K562 (cell line): ENCODE measurements around the gene CYP24A1. TPM values are rescaled to one million over a fixed set of nuclear protein-coding genes. Genes with fewer than 3 reads are reported as not detected.

Experiments used
- ATAC-seq: fragments of 200-7000 bp; cut with Tn5 transposase; 3 replicates; pipeline ENCODE4 v1.9.1; 2020; ENCODE audit warnings: moderate library complexity
- BruUV-seq: library from RNA; stranded (reverse); fragments of 400-500 nt; replicated peaks from 2 replicates; lab custom pipeline; 2021; lab: Mats Ljungman, UMichigan
- CTCF ChIA-PET: fragments of 300-600 bp; formaldehyde crosslinking; extraction: SDS; loops from one replicate; lab custom pipeline; 2021; ENCODE audit warnings: low intra/inter-chr PET ratio; lab: Yijun Ruan, JAX
- POLR2A ChIA-PET: fragments of 300-600, 350-650 bp; sonication (Branson Sonifier 250); formaldehyde crosslinking; extraction: SDS; loops from one replicate; lab custom pipeline; 2021; ENCODE audit warnings: antibody characterized with exemption, inconsistent platforms; lab: Yijun Ruan, JAX
- DNase-seq, 4 experiments: peaks; one replicate each; pipeline versions ENCODE4 v3.0.0 to v3.0.0-alpha.2; 2011 to 2018; ENCODE audit warnings: low spot score in 3 of 4, mixed read lengths in 3 of 4; ENCODE audit errors: extremely low read depth in 1 of 4
- FAIRE-seq: peaks from 2 replicates; lab custom pipeline; 2011; peaks lifted over from hg19 to GRCh38; lab: Jason Lieb, UNC
- H2AFZ ChIP-seq: 2 replicates; pipeline ENCODE4 v1.6.0; 2011; ENCODE audit warnings: low read depth, low read length, control low read depth, inconsistent platforms
- H3K27ac ChIP-seq: fragments of 200-600 bp; 3 replicates; pipeline ENCODE4 v1.8.0; 2011; ENCODE audit warnings: low read depth, mild to moderate bottlenecking, control low read depth, inconsistent platforms, low read length, moderate library complexity, mixed read lengths; ENCODE audit errors: extremely low read depth
- H3K27me3 ChIP-seq, 2 experiments: fragments of 300-600 bp in 1 of 2; 2 replicates in 1 of 2; 3 replicates in 1 of 2; pipeline versions ENCODE4 v1.6.0 to v1.8.0; 2011; ENCODE audit warnings: inconsistent platforms in 2 of 2, low read length in 2 of 2, mild to moderate bottlenecking in 1 of 2, mixed read lengths in 1 of 2, moderate library complexity in 1 of 2; ENCODE audit not compliant: control insufficient read depth in 2 of 2, insufficient read depth in 2 of 2
- H3K36me3 ChIP-seq: fragments of 300-600 bp; 3 replicates; pipeline ENCODE4 v1.8.0; 2011; ENCODE audit warnings: mild to moderate bottlenecking, low read length, inconsistent platforms; ENCODE audit not compliant: control insufficient read depth, insufficient read depth
- H3K4me1 ChIP-seq, 2 experiments: fragments of 200-600 bp in 1 of 2; replicated peaks in 1 of 2; 2 replicates in 1 of 2; 3 replicates in 1 of 2; pipeline versions ENCODE4 v1.5.1 to v1.8.0; 2011; ENCODE audit warnings: inconsistent platforms in 2 of 2, low read length in 2 of 2, mild to moderate bottlenecking in 1 of 2, mixed read lengths in 1 of 2, moderate library complexity in 1 of 2; ENCODE audit not compliant: control insufficient read depth in 2 of 2, insufficient read depth in 2 of 2
- H3K4me2 ChIP-seq: 2 replicates; pipeline ENCODE4 v1.6.1; 2011; ENCODE audit warnings: low read length, control low read depth, inconsistent platforms, mixed read lengths; ENCODE audit not compliant: insufficient read depth
- H3K4me3 ChIP-seq: fragments of 200-600 bp; sonication (generic), shearing (Covaris generic); 2 replicates; pipeline ENCODE4 v1.5.1; 2016; ENCODE audit warnings: control low read depth, inconsistent platforms
- H3K79me2 ChIP-seq: fragments of 200-600 bp; 3 replicates; pipeline ENCODE4 v1.8.0; 2011; ENCODE audit warnings: low read length, inconsistent platforms; ENCODE audit not compliant: control insufficient read depth, insufficient read depth
- H3K9ac ChIP-seq, 2 experiments: 2 replicates each; pipeline versions ENCODE4 v1.6.0 to v1.6.1; 2011; ENCODE audit warnings: low read depth in 2 of 2, low read length in 2 of 2, control low read depth in 1 of 2, inconsistent platforms in 1 of 2, mild to moderate bottlenecking in 1 of 2, mixed read lengths in 1 of 2; ENCODE audit not compliant: insufficient read depth in 1 of 2
- H3K9me1 ChIP-seq: one replicate; pipeline ENCODE4 v1.6.0; 2011; ENCODE audit warnings: inconsistent platforms, mild to moderate bottlenecking, low read length, moderate library complexity; ENCODE audit not compliant: control insufficient read depth, insufficient read depth
- H3K9me3 ChIP-seq: replicated peaks from 2 replicates; pipeline ENCODE4 v1.5.1; 2011; ENCODE audit warnings: low read depth, low read length, inconsistent platforms; ENCODE audit not compliant: control insufficient read depth, insufficient read depth
- H4K20me1 ChIP-seq: replicated peaks from 2 replicates; pipeline ENCODE4 v1.6.1; 2011; ENCODE audit warnings: low read length, inconsistent platforms, mixed read lengths; ENCODE audit not compliant: control insufficient read depth, insufficient read depth
- LEF1 ChIP-seq: fragments of 450-650 bp; IDR thresholded peaks from 2 replicates; pipeline ENCODE4 v1.6.1; 2016; ENCODE audit warnings: mild to moderate bottlenecking
- ZBTB11 ChIP-seq, 3 experiments: fragments of 200-800 bp in 1 of 3; fragments of 250-450 bp in 1 of 3; fragments of 450-650 bp in 1 of 3; sonication (Bioruptor Pico) in 1 of 3; sonication (Bioruptor generic) in 1 of 3; formaldehyde crosslinking in 1 of 3; IDR thresholded peaks; 2 replicates each; pipeline versions ENCODE4 v1.6.1 to v1.8.0; 2016 to 2022; ENCODE audit warnings: mild to moderate bottlenecking in 2 of 3, missing genetic modification characterization in 2 of 3, missing compliant biosample characterization in 1 of 3, moderate library complexity in 1 of 3
- ZNF507 ChIP-seq: conservative IDR thresholded peaks from 2 replicates; pipeline ENCODE4 v1.6.1; 2017; ENCODE audit warnings: missing genetic modification characterization, missing compliant biosample characterization
- WGBS: fragments of 100-300 bp; shearing (Covaris generic); methylation state at CpG from one replicate; pipeline ENCODE4 v1.1.6; 2016; ENCODE audit warnings: low coverage, mixed read lengths; ENCODE audit not compliant: insufficient coverage; ENCODE audit errors: missing lambda C conversion rate; 5-methylcytosine and 5-hydroxymethylcytosine counted together
- in situ Hi-C: fragments of 300-500 bp; cut with MboI; formaldehyde crosslinking; loops from 4 replicates; pipeline ENCODE4 v1.15.0; 2018; ENCODE audit warnings: inconsistent platforms, mixed read lengths
- intact Hi-C: fragments of 100-400 bp; cut with micrococcal nuclease; formaldehyde crosslinking; loops from 2 replicates; pipeline ENCODE4 v1.14.2; 2022
- polyA plus RNA-seq, 8 experiments: library from polyadenylated mRNA; depleted of rRNA in 4 of 8; stranded (reverse) in 5 of 8; unstranded in 3 of 8; fragments of >200 nt; fragmentation: Nextera tagmentation in 2 of 8; fragmentation: Illumina TruSeq in 1 of 8; extraction: Ambion mirVana in 2 of 8; extraction: Trizol in 1 of 8; gene quantifications; 2 replicates each; pipeline versions ENCODE4 v1.2.1 to v1.2.3, GENCODE V29; 2011 to 2014; ENCODE audit warnings: inconsistent platforms in 1 of 8, missing spikeins in 1 of 8
- total RNA-seq, 7 experiments: library from RNA; depleted of rRNA in 6 of 7; stranded (reverse); fragments of >200 nt in 6 of 7; fragmentation: Illumina TruSeq in 2 of 7; extraction: Trizol in 2 of 7; gene quantifications; 2 replicates each; pipeline versions ENCODE4 v1.2.1 to v1.2.3, GENCODE V29; 2011 to 2021; ENCODE audit warnings: low replicate concordance in 1 of 7

CYP24A1 gene
- total and polyA plus RNA-seq, 9 of the 15 experiments (the other 6 are each of a cell fraction or from before 2014, with no cell fraction given) = 0.04 TPM; not detected in 8

- FAIRE-seq = no peak
Measured at GRCh38 chr20:54204481-54204880, 30.7 kb upstream of the CYP24A1 start.

More at GRCh38 chr20:54204481-54204880, 30.7 kb upstream of the CYP24A1 start:
- no peak for DNase-seq
- Histone ChIP-seq H3K9me1 (no peaks in the 10 kb centered on the region), H3K79me2 (peaks cover 18% of the 10 kb centered on the region), H3K27ac (no peak overlapping the region), H3K4me2 (no peak overlapping the region), H3K4me3 (no peak overlapping the region), H3K36me3 (no peaks in the 10 kb centered on the region), H3K9me3 (no peaks in the 10 kb centered on the region), H2AFZ (peak overlapping the region; percentile 19; the same call in 1 of the 2 replicates), H3K9ac (no peak overlapping the region), H3K4me1 (peaks cover 6 to 7% of the 10 kb centered on the region in 2 experiments; a peak in 3 of 5 replicates), H3K27me3 (peaks cover 3 to 15% of the 10 kb centered on the region in 2 experiments; a peak in 3 of 5 replicates), H4K20me1 (no peaks in the 10 kb centered on the region)
- no TSS peak for BruUV-seq
- intact Hi-C loops = no loop called here
- no peak for ATAC-seq
- in situ Hi-C loops = loop anchor here (25.0 kb wide), 1 partner anchor 642 kb away; no protein-coding TSS in a partner anchor
- WGBS = 36% methylated on average over 5 of the region's 5 CpGs
- ChIA-PET CTCF (no interaction called here), POLR2A (no interaction called here)
- TF ChIP-seq LEF1 (no peak), ZBTB11 (CRISPR knock-in tag; IDR thresholded peaks at IDR 0.05) (peak in 1 of 3 experiments; percentile 48; a peak in 1 of 6 replicates), ZNF507 (tag) (no peak)
